Thyroid gland (tissue), 4 donors: ENCODE data around the gene GRIP1. TPM values are rescaled to one million over a fixed set of nuclear protein-coding genes. Genes with fewer than 3 reads are reported as not detected.

Experiments
- DNase-seq, 2 donors: peaks; one replicate each; pipeline ENCODE4 v3.0.0-alpha.2; 2019
- H3K27ac ChIP-seq, 3 donors: fragments of 200-600 bp; sonication (generic); 1 replicate in 2 of 3; 2 replicates in 1 of 3; pipeline ENCODE4 v1.5.1; 2016 to 2019; ENCODE audit warnings: mild to moderate bottlenecking in 1 of 3, moderate library complexity in 1 of 3
- H3K27me3 ChIP-seq: fragments of 200-600 bp; sonication (generic); one replicate; pipeline ENCODE4 v1.5.1; 2019
- H3K36me3 ChIP-seq, 2 donors: fragments of 200-600 bp; sonication (generic); one replicate each; pipeline ENCODE4 v1.5.1; 2016 to 2019
- H3K4me1 ChIP-seq, 2 donors: fragments of 200-600 bp; sonication (generic); one replicate each; pipeline ENCODE4 v1.5.1; 2017 to 2019
- H3K4me3 ChIP-seq, 3 donors: fragments of 200-600 bp; sonication (generic); replicated peaks in 1 of 3; 1 replicate in 2 of 3; 2 replicates in 1 of 3; pipeline ENCODE4 v1.5.1; 2016; ENCODE audit warnings: mild to moderate bottlenecking in 1 of 3
- H3K9me3 ChIP-seq: fragments of 200-600 bp; sonication (generic); one replicate; pipeline ENCODE4 v1.5.1; 2017
- POLR2A ChIP-seq, 2 donors: fragments of 450-650 bp; IDR thresholded peaks; one replicate each; pipeline ENCODE4 v1.6.1; 2017; ENCODE audit warnings: antibody characterized with exemption in 2 of 2, mild to moderate bottlenecking in 2 of 2, moderate library complexity in 1 of 2
- WGBS, 2 donors: methylation state at CpG; one replicate each; pipeline ENCODE4 v1.1.5; 2017; 5-methylcytosine and 5-hydroxymethylcytosine counted together
- intact Hi-C: fragments of 100-400 bp; cut with DNase I; formaldehyde crosslinking; loops from one replicate; pipeline ENCODE4 v1.15.1; 2023
- total RNA-seq, 4 donors: library from RNA; depleted of rRNA; stranded (reverse); fragments of >200 nt; gene quantifications; one replicate each; pipeline ENCODE4 v1.2.3, GENCODE V29; 2016
- TF ChIP-seq, protein P1 (sequence below), 6 experiments: fragments of 200-600 bp in 3 of 6; fragments of 450-650 bp in 3 of 6; sonication (generic) in 3 of 6; IDR thresholded peaks; one replicate each; pipeline ENCODE4 v1.5.1; 2016 to 2019; ENCODE audit warnings: antibody characterized with exemption in 6 of 6, mild to moderate bottlenecking in 2 of 6, inconsistent platforms in 1 of 6, moderate library complexity in 1 of 6

GRIP1 gene
- total RNA-seq, 4 donors from 2014 or later = 9.9 to 21.1 (median 15.6) TPM

DNA sequence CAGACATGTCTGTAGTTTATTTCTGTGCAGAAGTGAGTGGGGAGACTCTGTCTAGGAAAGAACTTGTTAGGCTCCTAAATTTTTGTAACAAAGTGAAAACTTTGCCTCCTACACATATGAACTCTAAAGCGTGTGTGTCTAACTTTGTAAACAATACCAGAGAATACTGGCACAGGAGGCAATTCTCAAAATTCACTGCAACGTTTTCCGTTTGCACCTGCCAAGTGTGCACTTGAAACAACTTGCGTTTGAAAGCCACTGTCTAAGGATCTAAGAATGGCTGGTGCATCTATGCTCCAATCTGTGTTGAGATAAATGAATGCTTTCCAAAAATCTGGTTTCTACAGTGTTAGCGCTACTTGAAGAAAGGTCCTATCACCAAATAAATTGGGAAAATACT is 15.3 kb downstream of the GRIP1 start:
- Histone ChIP-seq H3K27ac (no peak overlapping the region), H3K4me3 (no peak overlapping the region), H3K27me3 (no peaks in the 10 kb centered on the region), H3K9me3 (no peaks in the 10 kb centered on the region), H3K36me3 (no peaks in the 10 kb centered on the region), H3K4me1 (no peaks in the 10 kb centered on the region)
- DNase-seq = peak; percentile 9 to 42
- intact Hi-C loops = no loop called here
- WGBS, 2 donors = 47 to 51% methylated on average over 5 of the region's 5 CpGs
- TF ChIP-seq POLR2A (IDR thresholded peaks at IDR 0.05) = no peak
- TF ChIP-seq, protein P1, sequence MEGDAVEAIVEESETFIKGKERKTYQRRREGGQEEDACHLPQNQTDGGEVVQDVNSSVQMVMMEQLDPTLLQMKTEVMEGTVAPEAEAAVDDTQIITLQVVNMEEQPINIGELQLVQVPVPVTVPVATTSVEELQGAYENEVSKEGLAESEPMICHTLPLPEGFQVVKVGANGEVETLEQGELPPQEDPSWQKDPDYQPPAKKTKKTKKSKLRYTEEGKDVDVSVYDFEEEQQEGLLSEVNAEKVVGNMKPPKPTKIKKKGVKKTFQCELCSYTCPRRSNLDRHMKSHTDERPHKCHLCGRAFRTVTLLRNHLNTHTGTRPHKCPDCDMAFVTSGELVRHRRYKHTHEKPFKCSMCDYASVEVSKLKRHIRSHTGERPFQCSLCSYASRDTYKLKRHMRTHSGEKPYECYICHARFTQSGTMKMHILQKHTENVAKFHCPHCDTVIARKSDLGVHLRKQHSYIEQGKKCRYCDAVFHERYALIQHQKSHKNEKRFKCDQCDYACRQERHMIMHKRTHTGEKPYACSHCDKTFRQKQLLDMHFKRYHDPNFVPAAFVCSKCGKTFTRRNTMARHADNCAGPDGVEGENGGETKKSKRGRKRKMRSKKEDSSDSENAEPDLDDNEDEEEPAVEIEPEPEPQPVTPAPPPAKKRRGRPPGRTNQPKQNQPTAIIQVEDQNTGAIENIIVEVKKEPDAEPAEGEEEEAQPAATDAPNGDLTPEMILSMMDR (IDR thresholded peaks at IDR 0.05) = no peak

GRCh38 chr12:66662729-66663128 is 16.1 kb downstream of the GRIP1 start:
- Histone ChIP-seq H3K4me1 (no peaks in the 10 kb centered on the region), H3K4me3 (no peak overlapping the region), H3K27ac (no peak overlapping the region), H3K27me3 (no peaks in the 10 kb centered on the region), H3K9me3 (no peaks in the 10 kb centered on the region), H3K36me3 (no peaks in the 10 kb centered on the region)
- DNase-seq = no peak
- intact Hi-C loops = no loop called here
- TF ChIP-seq, protein P1 (IDR thresholded peaks at IDR 0.05) = no peak
- TF ChIP-seq POLR2A (IDR thresholded peaks at IDR 0.05) = no peak
- 71 to 73% methylated on average over 1 of the region's 1 CpG for WGBS, 2 donors

GRCh38 chr12:66662179-66662578 is 16.7 kb downstream of the GRIP1 start:
- no peak for DNase-seq
- H3K36me3 ChIP-seq = no peaks in the 10 kb centered on the region
- intact Hi-C loops = no loop called here
- no peaks in the 10 kb centered on the region for H3K4me1 ChIP-seq
- TF ChIP-seq POLR2A (IDR thresholded peaks at IDR 0.05) = no peak
- TF ChIP-seq, protein P1 (IDR thresholded peaks at IDR 0.05) = no peak
- H3K9me3 ChIP-seq = no peaks in the 10 kb centered on the region
- H3K27ac ChIP-seq = no peak overlapping the region
- no peaks in the 10 kb centered on the region for H3K27me3 ChIP-seq
- no peak overlapping the region for H3K4me3 ChIP-seq

DNA sequence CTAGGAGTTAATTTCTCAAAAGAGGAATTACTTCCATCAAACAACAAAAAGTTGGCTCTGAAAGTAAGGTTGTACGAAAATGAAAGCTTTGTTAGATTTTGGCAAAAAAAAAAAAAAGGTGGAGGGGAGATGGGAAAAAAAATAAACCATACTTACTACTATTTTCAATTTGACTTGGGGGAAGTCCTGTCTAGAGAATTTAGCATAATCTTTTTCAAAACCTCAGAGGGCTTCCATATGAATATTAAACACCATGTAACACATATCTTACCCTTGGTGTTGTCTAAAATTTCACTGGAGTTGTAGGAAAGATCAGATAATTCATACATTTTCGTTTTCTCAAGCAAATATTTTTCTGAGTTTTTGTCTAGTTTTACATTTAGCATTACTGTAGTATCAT is 17.5 kb downstream of the GRIP1 start:
- Histone ChIP-seq H3K4me3 (no peak overlapping the region), H3K27ac (no peak overlapping the region), H3K27me3 (no peaks in the 10 kb centered on the region)

DNA sequence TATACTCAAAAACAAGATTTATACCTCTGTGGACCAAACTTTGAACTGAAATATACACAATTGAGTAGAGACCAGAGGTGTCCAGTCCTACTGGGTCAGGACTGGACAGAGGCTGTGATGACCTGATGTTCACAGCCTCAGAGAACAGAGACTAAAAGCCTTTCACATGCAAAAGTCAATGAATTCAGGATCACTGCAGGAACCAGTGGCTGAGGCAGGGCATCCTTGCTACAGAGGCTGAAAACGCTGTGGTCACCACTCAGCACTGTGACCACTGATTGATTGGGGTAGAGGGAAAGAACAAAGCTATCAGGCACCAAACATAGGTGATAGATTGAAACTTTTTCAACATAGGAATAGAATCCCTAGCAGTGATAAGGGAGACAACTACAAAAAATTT is 25.1 kb downstream of the GRIP1 start:
- intact Hi-C loops = no loop called here
- no peaks in the 10 kb centered on the region for H3K27me3 ChIP-seq
- H3K4me1 ChIP-seq = no peaks in the 10 kb centered on the region
- no peaks in the 10 kb centered on the region for H3K9me3 ChIP-seq
- no peak for DNase-seq
- no peaks in the 10 kb centered on the region for H3K36me3 ChIP-seq
- H3K4me3 ChIP-seq = no peak overlapping the region
- no peak overlapping the region for H3K27ac ChIP-seq
- TF ChIP-seq, protein P1 (IDR thresholded peaks at IDR 0.05) = no peak
- TF ChIP-seq POLR2A (IDR thresholded peaks at IDR 0.05) = no peak
- WGBS, 2 donors = 78 to 81% methylated on average over 1 of the region's 1 CpG

More for the DNA sequence above, 17.5 kb downstream of the GRIP1 start:
- TF ChIP-seq POLR2A (IDR thresholded peaks at IDR 0.05) = no peak
- TF ChIP-seq, protein P1 (IDR thresholded peaks at IDR 0.05) = no peak
- DNase-seq = no peak
- Histone ChIP-seq H3K36me3 (no peaks in the 10 kb centered on the region), H3K9me3 (no peaks in the 10 kb centered on the region), H3K4me1 (no peaks in the 10 kb centered on the region)
- WGBS, 2 donors = 73% methylated on average over 2 of the region's 2 CpGs
- intact Hi-C loops = no loop called here
